Smooth muscle cell (in vitro differentiated cells): ENCODE data around the gene TMEM156. TPM values are rescaled to one million over a fixed set of nuclear protein-coding genes. Genes with fewer than 3 reads are reported as not detected.

Experiments
- DNase-seq: peaks from one replicate; lab custom pipeline; 2025; ENCODE audit not compliant: unreplicated experiment; lab: John Stamatoyannopoulos, UW
- H2AFZ ChIP-seq: fragments of 200-600 bp; sonication (generic); 2 replicates; pipeline ENCODE4 v1.6.0; 2016; ENCODE audit warnings: antibody characterized with exemption, low read depth, mild to moderate bottlenecking
- H3F3A ChIP-seq: fragments of 200-600 bp; sonication (generic); 2 replicates; pipeline ENCODE4 v1.6.0; 2017; ENCODE audit warnings: antibody characterized with exemption, low read depth
- H3K27ac ChIP-seq: fragments of 200-600 bp; sonication (generic); 2 replicates; pipeline ENCODE4 v1.5.1; 2016; ENCODE audit warnings: low read depth, mild to moderate bottlenecking
- H3K27me3 ChIP-seq: fragments of 200-600 bp; sonication (generic); 2 replicates; pipeline ENCODE4 v1.6.1; 2016; ENCODE audit warnings: low read depth, mild to moderate bottlenecking
- H3K36me3 ChIP-seq: fragments of 200-600 bp; sonication (generic); 2 replicates; pipeline ENCODE4 v1.5.1; 2016; ENCODE audit warnings: low read depth
- H3K4me1 ChIP-seq: fragments of 200-600 bp; sonication (generic); 2 replicates; pipeline ENCODE4 v1.5.1; 2016; ENCODE audit warnings: low read depth
- H3K4me2 ChIP-seq: fragments of 200-600 bp; sonication (generic); 2 replicates; pipeline ENCODE4 v1.6.0; 2016; ENCODE audit warnings: mild to moderate bottlenecking
- H3K4me3 ChIP-seq: fragments of 200-600 bp; sonication (generic); 2 replicates; pipeline ENCODE4 v1.5.1; 2016; ENCODE audit warnings: mild to moderate bottlenecking
- H3K79me2 ChIP-seq: fragments of 200-600 bp; sonication (generic); 2 replicates; pipeline ENCODE4 v1.6.0; 2016; ENCODE audit warnings: low read depth, mild to moderate bottlenecking
- H3K9ac ChIP-seq: fragments of 200-600 bp; sonication (generic); 2 replicates; pipeline ENCODE4 v1.6.0; 2016; ENCODE audit warnings: low read depth
- H3K9me3 ChIP-seq: fragments of 200-600 bp; sonication (generic); replicated peaks from 2 replicates; pipeline ENCODE4 v1.5.1; 2016; ENCODE audit warnings: low read depth
- H4K20me1 ChIP-seq: fragments of 200-600 bp; sonication (generic); 2 replicates; pipeline ENCODE4 v1.6.0; 2016; ENCODE audit warnings: low read depth
- CTCF ChIP-seq: fragments of 200-600 bp; sonication (generic); IDR thresholded peaks from 2 replicates; pipeline ENCODE4 v1.5.1; 2017; ENCODE audit warnings: borderline replicate concordance, mild to moderate bottlenecking, antibody characterized with exemption; ENCODE audit not compliant: insufficient read depth, poor library complexity, severe bottlenecking
- WGBS: methylation state at CpG from one replicate; pipeline ENCODE4 v1.1.7; 2016; ENCODE audit warnings: low lambda C conversion rate; 5-methylcytosine and 5-hydroxymethylcytosine counted together
- polyA plus RNA-seq: library from polyadenylated mRNA; unstranded; fragments of >200 nt; fragmentation: Nextera tagmentation; extraction: Ambion mirVana; gene quantifications from 2 replicates; pipeline ENCODE4 v1.2.1, GENCODE V29; 2016
- total RNA-seq: library from RNA; depleted of rRNA; stranded (reverse); fragments of >200 nt; gene quantifications from 2 replicates; pipeline ENCODE4 v1.2.3, GENCODE V29; 2014

TMEM156 gene
- total and polyA plus RNA-seq, 2 experiments from 2014 or later, result 0.04 TPM; not detected in 1

- Histone ChIP-seq H3F3A (peaks cover 17% of the 10 kb centered on the region), H3K4me1 (peaks cover 11% of the 10 kb centered on the region), H3K4me2 (no peak overlapping the region), H3K4me3 (no peak overlapping the region), H2AFZ (no peak overlapping the region), H4K20me1 (no peaks in the 10 kb centered on the region), H3K9ac (no peak overlapping the region), H3K27me3 (no peaks in the 10 kb centered on the region), H3K9me3 (no peaks in the 10 kb centered on the region), H3K79me2 (no peaks in the 10 kb centered on the region), H3K36me3 (no peaks in the 10 kb centered on the region), H3K27ac (peak overlapping the region; percentile 2)
- no peak for DNase-seq
- TF ChIP-seq CTCF, result no peak
- WGBS, result 75% methylated on average over 6 of the region's 6 CpGs
Measured at GRCh38 chr4:38950734-38951133, 81.5 kb downstream of the TMEM156 start.

- peaks cover 11% of the 10 kb centered on the region for H3K4me1 ChIP-seq
- no peaks in the 10 kb centered on the region for H4K20me1 ChIP-seq
- H3K9me3 ChIP-seq, result no peaks in the 10 kb centered on the region
- peak overlapping the region; percentile 71 for H3K4me2 ChIP-seq
- H2AFZ ChIP-seq, result no peak overlapping the region
- no peaks in the 10 kb centered on the region for H3K36me3 ChIP-seq
- H3K27ac ChIP-seq, result peak overlapping the region; percentile 77
- H3K4me3 ChIP-seq, result no peak overlapping the region
- no peak for DNase-seq
- no peaks in the 10 kb centered on the region for H3K27me3 ChIP-seq
- peaks cover 17% of the 10 kb centered on the region for H3F3A ChIP-seq
- no peak overlapping the region for H3K9ac ChIP-seq
- H3K79me2 ChIP-seq, result no peaks in the 10 kb centered on the region
- TF ChIP-seq CTCF, result no peak
- 100% methylated on average over 2 of the region's 2 CpGs for WGBS
Measured at GRCh38 chr4:38950159-38950558, 82.0 kb downstream of the TMEM156 start.

- H3K4me3 ChIP-seq, result no peak overlapping the region
- 41% methylated on average over 5 of the region's 5 CpGs for WGBS
- peaks cover 7% of the 10 kb centered on the region for H3K4me1 ChIP-seq
- TF ChIP-seq CTCF, result no peak
- H3F3A ChIP-seq, result peaks cover 17% of the 10 kb centered on the region
- peaks cover 4% of the 10 kb centered on the region for H3K36me3 ChIP-seq
- no peak overlapping the region for H3K9ac ChIP-seq
- peak overlapping the region; percentile 77 for H3K27ac ChIP-seq
- no peak overlapping the region for H2AFZ ChIP-seq
- H3K79me2 ChIP-seq, result no peaks in the 10 kb centered on the region
- H4K20me1 ChIP-seq, result no peaks in the 10 kb centered on the region
- peak overlapping the region; percentile 71 for H3K4me2 ChIP-seq
- H3K9me3 ChIP-seq, result no peaks in the 10 kb centered on the region
- no peaks in the 10 kb centered on the region for H3K27me3 ChIP-seq
- no peak for DNase-seq
Measured at GRCh38 chr4:38949411-38950051, 82.7 kb downstream of the TMEM156 start.

GRCh38 chr4:38948551-38948950 lies 83.7 kb downstream of the TMEM156 start:
- no peak for DNase-seq
- Histone ChIP-seq H3K4me3 (no peak overlapping the region), H3K79me2 (no peaks in the 10 kb centered on the region)

More at GRCh38 chr4:38948551-38948950, 83.7 kb downstream of the TMEM156 start:
- Histone ChIP-seq H3F3A (peaks cover 17% of the 10 kb centered on the region), H3K36me3 (peaks cover 9% of the 10 kb centered on the region), H3K27ac (peak overlapping the region; percentile 77), H3K9me3 (no peaks in the 10 kb centered on the region), H3K27me3 (no peaks in the 10 kb centered on the region), H4K20me1 (no peaks in the 10 kb centered on the region), H3K4me2 (peak overlapping the region; percentile 71), H2AFZ (no peak overlapping the region), H3K9ac (peak overlapping the region; percentile 48), H3K4me1 (peaks cover 4% of the 10 kb centered on the region)
- no peak for TF ChIP-seq CTCF
- 6% methylated on average over 2 of the region's 2 CpGs for WGBS
